Ascending aorta (tissue), 2 donors: ENCODE measurements around the gene TMEM138. TPM values are rescaled to one million over a fixed set of nuclear protein-coding genes. Genes with fewer than 3 reads are reported as not detected.

Experiments
- DNase-seq, 2 donors: peaks; one replicate each; pipeline ENCODE4 v3.0.0-alpha.2; 2019; ENCODE audit warnings: low spot score in 2 of 2
- H3K27ac ChIP-seq, 2 donors: fragments of 200-600 bp; sonication (generic); one replicate each; pipeline ENCODE4 v1.5.1; 2016 to 2017; ENCODE audit warnings: mild to moderate bottlenecking in 1 of 2
- H3K27me3 ChIP-seq: fragments of 200-600 bp; sonication (generic); one replicate; pipeline ENCODE4 v1.5.1; 2017
- H3K36me3 ChIP-seq, 2 donors: fragments of 200-600 bp; sonication (generic); one replicate each; pipeline ENCODE4 v1.5.1; 2016
- H3K4me1 ChIP-seq, 2 donors: fragments of 200-600 bp; sonication (generic); one replicate each; pipeline ENCODE4 v1.5.1; 2016 to 2017; ENCODE audit warnings: mild to moderate bottlenecking in 1 of 2
- H3K4me3 ChIP-seq, 2 donors: fragments of 200-600 bp; sonication (generic); one replicate each; pipeline ENCODE4 v1.5.1; 2016 to 2017; ENCODE audit warnings: mild to moderate bottlenecking in 1 of 2
- H3K9me3 ChIP-seq, 2 donors: fragments of 200-600 bp; sonication (generic); one replicate each; pipeline ENCODE4 v1.5.1; 2016
- CTCF ChIP-seq, 3 experiments: fragments of 200-600 bp in 2 of 3; fragments of 450-650 bp in 1 of 3; sonication (generic) in 2 of 3; IDR thresholded peaks; one replicate each; pipeline ENCODE4 v1.5.1; 2016 to 2019; ENCODE audit warnings: antibody characterized with exemption in 3 of 3, mild to moderate bottlenecking in 1 of 3, moderate library complexity in 1 of 3
- intact Hi-C: fragments of 100-400 bp; cut with DNase I; formaldehyde crosslinking; loops from one replicate; pipeline ENCODE4 v1.15.1; 2023
- total RNA-seq: library from RNA; depleted of rRNA; stranded (reverse); fragments of >200 nt; gene quantifications from one replicate; pipeline ENCODE4 v1.1.0, GENCODE V29; 2016

TMEM138 gene
- total RNA-seq, 1 donor from 2014 or later: 44.9 TPM

- H3K9me3 ChIP-seq: no peaks in the 10 kb centered on the region
- H3K4me3 ChIP-seq: no peak overlapping the region
- peaks cover 9 to 22% of the 10 kb centered on the region in 2 donors for H3K36me3 ChIP-seq
- no peak for DNase-seq
- intact Hi-C loops: no loop called here
- no peaks in the 10 kb centered on the region for H3K27me3 ChIP-seq
- no peak overlapping the region for H3K27ac ChIP-seq
- TF ChIP-seq CTCF (IDR thresholded peaks at IDR 0.05): no peak
- peaks cover 0 to 5% of the 10 kb centered on the region in 2 donors for H3K4me1 ChIP-seq
Measured at GRCh38 chr11:61339490-61339878, 22.7 kb upstream of the TMEM138 start.

- no peak for TF ChIP-seq CTCF (IDR thresholded peaks at IDR 0.05)
- H3K36me3 ChIP-seq: peaks cover 9 to 22% of the 10 kb centered on the region in 2 donors
- no peak overlapping the region for H3K27ac ChIP-seq
- no peaks in the 10 kb centered on the region for H3K27me3 ChIP-seq
- no peak for DNase-seq
- H3K4me3 ChIP-seq: no peak overlapping the region
- intact Hi-C loops: no loop called here
- no peaks in the 10 kb centered on the region for H3K9me3 ChIP-seq
- peaks cover 0 to 4% of the 10 kb centered on the region in 2 donors for H3K4me1 ChIP-seq
Measured at GRCh38 chr11:61340979-61341378, 21.2 kb upstream of the TMEM138 start.

- H3K9me3 ChIP-seq: no peaks in the 10 kb centered on the region
- peaks cover 9 to 22% of the 10 kb centered on the region in 2 donors for H3K36me3 ChIP-seq
- intact Hi-C loops: no loop called here
- no peak for DNase-seq
- H3K27me3 ChIP-seq: no peaks in the 10 kb centered on the region
- H3K27ac ChIP-seq: no peak overlapping the region
- H3K4me3 ChIP-seq: no peak overlapping the region
- no peaks in the 10 kb centered on the region for H3K4me1 ChIP-seq
- no peak for TF ChIP-seq CTCF (IDR thresholded peaks at IDR 0.05)
Measured at GRCh38 chr11:61341706-61342105, 20.5 kb upstream of the TMEM138 start.

GRCh38 chr11:61342207-61342803 is 19.9 kb upstream of the TMEM138 start:
- Histone ChIP-seq H3K4me3 (no peak overlapping the region), H3K9me3 (no peaks in the 10 kb centered on the region), H3K4me1 (no peaks in the 10 kb centered on the region), H3K27me3 (no peaks in the 10 kb centered on the region), H3K36me3 (peaks cover 9 to 22% of the 10 kb centered on the region in 2 donors), H3K27ac (no peak overlapping the region)
- no peak for TF ChIP-seq CTCF (IDR thresholded peaks at IDR 0.05)
- no peak for DNase-seq
- intact Hi-C loops: no loop called here

GRCh38 chr11:61343792-61344745 is 18.1 kb upstream of the TMEM138 start:
- H3K9me3 ChIP-seq: no peaks in the 10 kb centered on the region
- no peak overlapping the region for H3K4me3 ChIP-seq
- no peak for DNase-seq
- intact Hi-C loops: no loop called here
- no peaks in the 10 kb centered on the region for H3K27me3 ChIP-seq
- peaks cover 12 to 28% of the 10 kb centered on the region in 2 donors for H3K36me3 ChIP-seq
- no peak for TF ChIP-seq CTCF (IDR thresholded peaks at IDR 0.05)
- H3K4me1 ChIP-seq: no peaks in the 10 kb centered on the region
- no peak overlapping the region for H3K27ac ChIP-seq
